ENCODE data around the gene COX8A.

The COX8A gene

DNA sequence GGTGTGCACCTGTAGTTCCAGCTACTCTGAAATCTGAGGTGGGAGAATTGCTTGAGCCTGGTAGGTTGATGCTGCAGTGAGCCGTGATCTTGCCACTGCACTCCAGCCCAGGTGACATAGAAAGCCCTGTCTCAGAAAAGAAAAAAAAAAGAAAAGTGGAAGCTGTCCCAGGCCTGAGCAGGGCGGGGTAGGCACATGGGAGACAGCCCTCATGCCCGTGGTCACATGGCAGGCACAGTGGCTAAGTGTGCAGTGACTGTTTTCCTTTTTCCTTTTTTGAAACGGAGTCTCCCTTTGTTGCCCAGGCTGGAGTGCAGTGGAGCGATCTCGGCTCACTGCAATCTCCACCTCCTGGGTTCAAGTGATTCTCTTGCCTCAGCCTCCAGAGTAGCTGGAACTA is 19.6 kb downstream of the COX8A start:
- Histone ChIP-seq H3K27ac (ENCODE audit: low read depth, low read length) (no peak overlapping the region), H2AFZ (ENCODE audit: low read depth, low read length, severe bottlenecking) (no peak overlapping the region), H3K9me2 (replicated peaks; ENCODE audit: insufficient read depth, low read length) (no peaks in the 10 kb centered on the region), H3F3A (ENCODE audit: insufficient read depth) (no peaks in the 10 kb centered on the region), H3K36me3 (ENCODE audit: low read length) (no peaks in the 10 kb centered on the region), H3K9me3 (ENCODE audit: insufficient read depth, low read length) (no peaks in the 10 kb centered on the region), H3K9ac (ENCODE audit: low read length) (no peak overlapping the region), H3K4me2 (ENCODE audit: low read depth, low read length, poor library complexity, severe bottlenecking) (no peak overlapping the region), H3K4me3 (ENCODE audit: insufficient read depth, low read length, poor library complexity, severe bottlenecking) (no peak overlapping the region), H4K20me1 (ENCODE audit: low read depth, low read length) (no peaks in the 10 kb centered on the region), H3K79me2 (ENCODE audit: insufficient read depth, low read length) (no peaks in the 10 kb centered on the region), H3K27me3 (ENCODE audit: low read length) (no peaks in the 10 kb centered on the region)
- TF ChIP-seq EZH2phosphoT487 (conservative IDR thresholded peaks at IDR 0.05; ENCODE audit: low read length), result no peak
- TF ChIP-seq, protein P1, sequence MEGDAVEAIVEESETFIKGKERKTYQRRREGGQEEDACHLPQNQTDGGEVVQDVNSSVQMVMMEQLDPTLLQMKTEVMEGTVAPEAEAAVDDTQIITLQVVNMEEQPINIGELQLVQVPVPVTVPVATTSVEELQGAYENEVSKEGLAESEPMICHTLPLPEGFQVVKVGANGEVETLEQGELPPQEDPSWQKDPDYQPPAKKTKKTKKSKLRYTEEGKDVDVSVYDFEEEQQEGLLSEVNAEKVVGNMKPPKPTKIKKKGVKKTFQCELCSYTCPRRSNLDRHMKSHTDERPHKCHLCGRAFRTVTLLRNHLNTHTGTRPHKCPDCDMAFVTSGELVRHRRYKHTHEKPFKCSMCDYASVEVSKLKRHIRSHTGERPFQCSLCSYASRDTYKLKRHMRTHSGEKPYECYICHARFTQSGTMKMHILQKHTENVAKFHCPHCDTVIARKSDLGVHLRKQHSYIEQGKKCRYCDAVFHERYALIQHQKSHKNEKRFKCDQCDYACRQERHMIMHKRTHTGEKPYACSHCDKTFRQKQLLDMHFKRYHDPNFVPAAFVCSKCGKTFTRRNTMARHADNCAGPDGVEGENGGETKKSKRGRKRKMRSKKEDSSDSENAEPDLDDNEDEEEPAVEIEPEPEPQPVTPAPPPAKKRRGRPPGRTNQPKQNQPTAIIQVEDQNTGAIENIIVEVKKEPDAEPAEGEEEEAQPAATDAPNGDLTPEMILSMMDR (IDR thresholded peaks at IDR 0.05; ENCODE audit: insufficient read depth, low read length, poor library complexity, severe bottlenecking), result no peak

DNA sequence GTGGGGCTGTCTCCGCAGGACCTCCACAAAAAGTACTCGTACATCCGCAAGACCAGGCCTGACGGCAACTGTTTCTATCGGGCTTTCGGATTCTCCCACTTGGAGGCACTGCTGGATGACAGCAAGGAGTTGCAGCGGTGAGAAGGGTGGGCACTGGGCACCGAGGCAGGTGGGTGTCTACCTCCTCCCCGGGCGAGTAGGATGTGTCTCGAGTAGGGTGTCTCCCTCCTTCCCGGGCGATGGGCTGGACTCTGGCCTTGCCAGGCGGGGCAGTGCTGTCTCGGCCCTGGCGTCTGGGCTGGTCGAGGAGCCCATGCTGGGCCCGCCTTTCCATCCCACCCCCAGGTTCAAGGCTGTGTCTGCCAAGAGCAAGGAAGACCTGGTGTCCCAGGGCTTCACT is 22.1 kb downstream of the COX8A start:
- H3K27me3 ChIP-seq (ENCODE audit: low read length), result no peaks in the 10 kb centered on the region
- no peak overlapping the region for H3K4me2 ChIP-seq (ENCODE audit: low read depth, low read length, poor library complexity, severe bottlenecking)
- no peaks in the 10 kb centered on the region for H3K9me3 ChIP-seq (ENCODE audit: insufficient read depth, low read length)
- H3K9me2 ChIP-seq (replicated peaks; ENCODE audit: insufficient read depth, low read length), result no peaks in the 10 kb centered on the region
- no peaks in the 10 kb centered on the region for H4K20me1 ChIP-seq (ENCODE audit: low read depth, low read length)
- TF ChIP-seq EZH2phosphoT487 (conservative IDR thresholded peaks at IDR 0.05; ENCODE audit: low read length), result no peak
- TF ChIP-seq, protein P1 (IDR thresholded peaks at IDR 0.05; ENCODE audit: insufficient read depth, low read length, poor library complexity, severe bottlenecking), result no peak
- H3K4me3 ChIP-seq (ENCODE audit: insufficient read depth, low read length, poor library complexity, severe bottlenecking), result no peak overlapping the region
- no peak overlapping the region for H3K9ac ChIP-seq (ENCODE audit: low read length)
- H3K79me2 ChIP-seq (ENCODE audit: insufficient read depth, low read length), result no peaks in the 10 kb centered on the region
- H3K27ac ChIP-seq (ENCODE audit: low read depth, low read length), result no peak overlapping the region
- H3K36me3 ChIP-seq (ENCODE audit: low read length), result no peaks in the 10 kb centered on the region
- no peak overlapping the region for H2AFZ ChIP-seq (ENCODE audit: low read depth, low read length, severe bottlenecking)
- no peaks in the 10 kb centered on the region for H3F3A ChIP-seq (ENCODE audit: insufficient read depth)

DNA sequence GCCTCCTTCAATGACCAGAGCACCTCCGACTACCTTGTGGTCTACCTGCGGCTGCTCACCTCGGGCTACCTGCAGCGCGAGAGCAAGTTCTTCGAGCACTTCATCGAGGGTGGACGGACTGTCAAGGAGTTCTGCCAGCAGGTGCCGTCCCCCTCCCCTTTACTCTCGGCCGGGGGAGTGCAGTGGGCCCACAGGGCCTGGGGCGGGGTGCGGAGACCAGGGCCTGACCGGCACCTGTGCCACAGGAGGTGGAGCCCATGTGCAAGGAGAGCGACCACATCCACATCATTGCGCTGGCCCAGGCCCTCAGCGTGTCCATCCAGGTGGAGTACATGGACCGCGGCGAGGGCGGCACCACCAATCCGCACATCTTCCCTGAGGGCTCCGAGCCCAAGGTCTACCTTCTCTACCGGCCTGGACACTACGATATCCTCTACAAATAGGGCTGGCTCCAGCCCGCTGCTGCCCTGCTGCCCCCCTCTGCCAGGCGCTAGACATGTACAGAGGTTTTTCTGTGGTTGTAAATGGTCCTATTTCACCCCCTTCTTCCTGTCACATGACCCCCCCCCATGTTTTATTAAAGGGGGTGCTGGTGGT is 22.8 kb downstream of the COX8A start:
- Histone ChIP-seq H3F3A (ENCODE audit: insufficient read depth) (no peaks in the 10 kb centered on the region), H3K4me3 (ENCODE audit: insufficient read depth, low read length, poor library complexity, severe bottlenecking) (no peak overlapping the region), H3K9me3 (ENCODE audit: insufficient read depth, low read length) (no peaks in the 10 kb centered on the region), H4K20me1 (ENCODE audit: low read depth, low read length) (no peaks in the 10 kb centered on the region), H3K27me3 (ENCODE audit: low read length) (no peaks in the 10 kb centered on the region), H3K4me2 (ENCODE audit: low read depth, low read length, poor library complexity, severe bottlenecking) (no peak overlapping the region), H3K27ac (ENCODE audit: low read depth, low read length) (no peak overlapping the region), H3K9me2 (replicated peaks; ENCODE audit: insufficient read depth, low read length) (no peaks in the 10 kb centered on the region), H2AFZ (ENCODE audit: low read depth, low read length, severe bottlenecking) (no peak overlapping the region), H3K36me3 (ENCODE audit: low read length) (no peaks in the 10 kb centered on the region), H3K79me2 (ENCODE audit: insufficient read depth, low read length) (no peaks in the 10 kb centered on the region), H3K9ac (ENCODE audit: low read length) (no peak overlapping the region)
- TF ChIP-seq, protein P1 (IDR thresholded peaks at IDR 0.05; ENCODE audit: insufficient read depth, low read length, poor library complexity, severe bottlenecking), result no peak
- no peak for TF ChIP-seq EZH2phosphoT487 (conservative IDR thresholded peaks at IDR 0.05; ENCODE audit: low read length)

All from SU-DHL-6 (cell line).